Ishikawa (cell line): ENCODE measurements around the gene MTF2.

Experiments
- CEBPB ChIP-seq: IDR thresholded peaks from 2 replicates; pipeline ENCODE4 v1.6.1; 2012
- EGR1 ChIP-seq: IDR thresholded peaks from 2 replicates; pipeline ENCODE4 v1.6.1; 2012
- EP300 ChIP-seq: IDR thresholded peaks from 2 replicates; pipeline ENCODE4 v1.6.1; 2012; ENCODE audit warnings: borderline replicate concordance
- RAD21 ChIP-seq: IDR thresholded peaks from 2 replicates; pipeline ENCODE4 v1.6.1; 2012; ENCODE audit warnings: low read depth
- REST ChIP-seq: IDR thresholded peaks from 2 replicates; pipeline ENCODE4 v1.6.1; 2012; ENCODE audit warnings: low read depth, mild to moderate bottlenecking
- TAF1 ChIP-seq: IDR thresholded peaks from 2 replicates; pipeline ENCODE4 v1.6.1; 2012; ENCODE audit warnings: low read depth, mild to moderate bottlenecking
- USF1 ChIP-seq: IDR thresholded peaks from 2 replicates; pipeline ENCODE4 v1.6.1; 2012
- YY1 ChIP-seq: IDR thresholded peaks from 2 replicates; pipeline ENCODE4 v1.6.1; 2012; ENCODE audit warnings: low read depth

GRCh38 chr1:93136445-93136844, 57.4 kb downstream of the MTF2 start:
- TF ChIP-seq EP300 (no peak), REST (no peak), RAD21 (no peak), CEBPB (no peak), YY1 (no peak), TAF1 (no peak), USF1 (no peak), EGR1 (no peak)
